Stimulated activated CD8-positive, alpha-beta memory T cell treated with anti-CD3 and anti-CD28 coated beads, Interleukin-12 subunit alpha, Interleukin-12 subunit beta, amount 100 ng/mL, for 24 hours (primary cell): ENCODE results near the gene PSMA5.

Experiments used
- DNase-seq: peaks from one replicate; pipeline ENCODE4 v3.0.0-alpha.2; 2020; ENCODE audit errors: extremely low read depth

The PSMA5 gene

GRCh38 chr1:109369167-109369746 lies 57.0 kb downstream of the PSMA5 start:
- DNase-seq: no peak

GRCh38 chr1:109368464-109368863 lies 57.8 kb downstream of the PSMA5 start:
- DNase-seq: no peak

GRCh38 chr1:109367626-109368025 lies 58.6 kb downstream of the PSMA5 start:
- no peak for DNase-seq

GRCh38 chr1:109365642-109366204 lies 60.5 kb downstream of the PSMA5 start:
- DNase-seq: no peak

GRCh38 chr1:109361649-109362048 lies 64.6 kb downstream of the PSMA5 start:
- no peak for DNase-seq

GRCh38 chr1:109361069-109361468 lies 65.2 kb downstream of the PSMA5 start:
- DNase-seq: no peak

- DNase-seq: no peak
Observed at GRCh38 chr1:109357616-109358015, 68.6 kb downstream of the PSMA5 start.

- no peak for DNase-seq
Observed at GRCh38 chr1:109356915-109357314, 69.3 kb downstream of the PSMA5 start.

GRCh38 chr1:109356505-109356904 lies 69.7 kb downstream of the PSMA5 start:
- no peak for DNase-seq

GRCh38 chr1:109354929-109355328 lies 71.3 kb downstream of the PSMA5 start:
- no peak for DNase-seq

GRCh38 chr1:109351457-109351856 lies 74.8 kb downstream of the PSMA5 start:
- no peak for DNase-seq

GRCh38 chr1:109350655-109351054 lies 75.6 kb downstream of the PSMA5 start:
- no peak for DNase-seq

- no peak for DNase-seq
Observed at GRCh38 chr1:109350182-109350581, 76.1 kb downstream of the PSMA5 start.
